Smooth muscle cell (in vitro differentiated cells): ENCODE measurements around the gene ESYT1. TPM values are rescaled to one million over a fixed set of nuclear protein-coding genes. Genes with fewer than 3 reads are reported as not detected.

Source experiments
- DNase-seq: peaks from one replicate; lab custom pipeline; 2025; ENCODE audit not compliant: unreplicated experiment; lab: John Stamatoyannopoulos, UW
- H2AFZ ChIP-seq: fragments of 200-600 bp; sonication (generic); 2 replicates; pipeline ENCODE4 v1.6.0; 2016; ENCODE audit warnings: antibody characterized with exemption, low read depth, mild to moderate bottlenecking
- H3F3A ChIP-seq: fragments of 200-600 bp; sonication (generic); 2 replicates; pipeline ENCODE4 v1.6.0; 2017; ENCODE audit warnings: antibody characterized with exemption, low read depth
- H3K27ac ChIP-seq: fragments of 200-600 bp; sonication (generic); 2 replicates; pipeline ENCODE4 v1.5.1; 2016; ENCODE audit warnings: low read depth, mild to moderate bottlenecking
- H3K27me3 ChIP-seq: fragments of 200-600 bp; sonication (generic); 2 replicates; pipeline ENCODE4 v1.6.1; 2016; ENCODE audit warnings: low read depth, mild to moderate bottlenecking
- H3K36me3 ChIP-seq: fragments of 200-600 bp; sonication (generic); 2 replicates; pipeline ENCODE4 v1.5.1; 2016; ENCODE audit warnings: low read depth
- H3K4me1 ChIP-seq: fragments of 200-600 bp; sonication (generic); 2 replicates; pipeline ENCODE4 v1.5.1; 2016; ENCODE audit warnings: low read depth
- H3K4me2 ChIP-seq: fragments of 200-600 bp; sonication (generic); 2 replicates; pipeline ENCODE4 v1.6.0; 2016; ENCODE audit warnings: mild to moderate bottlenecking
- H3K4me3 ChIP-seq: fragments of 200-600 bp; sonication (generic); 2 replicates; pipeline ENCODE4 v1.5.1; 2016; ENCODE audit warnings: mild to moderate bottlenecking
- H3K79me2 ChIP-seq: fragments of 200-600 bp; sonication (generic); 2 replicates; pipeline ENCODE4 v1.6.0; 2016; ENCODE audit warnings: low read depth, mild to moderate bottlenecking
- H3K9ac ChIP-seq: fragments of 200-600 bp; sonication (generic); 2 replicates; pipeline ENCODE4 v1.6.0; 2016; ENCODE audit warnings: low read depth
- H3K9me3 ChIP-seq: fragments of 200-600 bp; sonication (generic); replicated peaks from 2 replicates; pipeline ENCODE4 v1.5.1; 2016; ENCODE audit warnings: low read depth
- H4K20me1 ChIP-seq: fragments of 200-600 bp; sonication (generic); 2 replicates; pipeline ENCODE4 v1.6.0; 2016; ENCODE audit warnings: low read depth
- CTCF ChIP-seq: fragments of 200-600 bp; sonication (generic); IDR thresholded peaks from 2 replicates; pipeline ENCODE4 v1.5.1; 2017; ENCODE audit warnings: borderline replicate concordance, mild to moderate bottlenecking, antibody characterized with exemption; ENCODE audit not compliant: insufficient read depth, poor library complexity, severe bottlenecking
- WGBS: methylation state at CpG from one replicate; pipeline ENCODE4 v1.1.7; 2016; ENCODE audit warnings: low lambda C conversion rate; 5-methylcytosine and 5-hydroxymethylcytosine counted together
- polyA plus RNA-seq: library from polyadenylated mRNA; unstranded; fragments of >200 nt; fragmentation: Nextera tagmentation; extraction: Ambion mirVana; gene quantifications from 2 replicates; pipeline ENCODE4 v1.2.1, GENCODE V29; 2016
- total RNA-seq: library from RNA; depleted of rRNA; stranded (reverse); fragments of >200 nt; gene quantifications from 2 replicates; pipeline ENCODE4 v1.2.3, GENCODE V29; 2014

ESYT1 gene
- total and polyA plus RNA-seq, 2 experiments from 2014 or later: 69.5 to 76.0 TPM

GRCh38 chr12:56086608-56087007 is 41.5 kb upstream of the ESYT1 start:
- Histone ChIP-seq H3K36me3 (no peaks in the 10 kb centered on the region), H3K27me3 (no peaks in the 10 kb centered on the region), H3K4me3 (no peak overlapping the region), H3K9ac (no peak overlapping the region), H2AFZ (no peak overlapping the region), H3K79me2 (no peaks in the 10 kb centered on the region), H3K4me1 (no peaks in the 10 kb centered on the region), H3K27ac (no peak overlapping the region), H3K4me2 (no peak overlapping the region), H4K20me1 (no peaks in the 10 kb centered on the region), H3K9me3 (no peaks in the 10 kb centered on the region), H3F3A (no peaks in the 10 kb centered on the region)
- 92% methylated on average over 6 of the region's 6 CpGs for WGBS
- no peak for TF ChIP-seq CTCF
- DNase-seq: no peak

- no peaks in the 10 kb centered on the region for H3K36me3 ChIP-seq
- H3K9ac ChIP-seq: no peak overlapping the region
- H3K4me2 ChIP-seq: no peak overlapping the region
- H3K79me2 ChIP-seq: no peaks in the 10 kb centered on the region
- no peaks in the 10 kb centered on the region for H3K4me1 ChIP-seq
- H3K9me3 ChIP-seq: no peaks in the 10 kb centered on the region
- no peak overlapping the region for H3K4me3 ChIP-seq
- no peak for TF ChIP-seq CTCF
- H3K27ac ChIP-seq: no peak overlapping the region
- DNase-seq: no peak
- 96% methylated on average over 6 of the region's 6 CpGs for WGBS
- H2AFZ ChIP-seq: no peak overlapping the region
- H4K20me1 ChIP-seq: no peaks in the 10 kb centered on the region
- no peaks in the 10 kb centered on the region for H3K27me3 ChIP-seq
- no peaks in the 10 kb centered on the region for H3F3A ChIP-seq
Measured at GRCh38 chr12:56087220-56087619, 40.8 kb upstream of the ESYT1 start.

GRCh38 chr12:56097738-56098137 is 30.3 kb upstream of the ESYT1 start:
- Histone ChIP-seq H3K27ac (no peak overlapping the region), H3K79me2 (no peaks in the 10 kb centered on the region), H3K9me3 (no peaks in the 10 kb centered on the region), H3K4me3 (no peak overlapping the region), H3K36me3 (no peaks in the 10 kb centered on the region), H3F3A (no peaks in the 10 kb centered on the region), H3K4me1 (no peaks in the 10 kb centered on the region), H3K27me3 (peaks cover 5% of the 10 kb centered on the region), H3K9ac (no peak overlapping the region), H2AFZ (no peak overlapping the region), H4K20me1 (no peaks in the 10 kb centered on the region), H3K4me2 (no peak overlapping the region)
- no peak for DNase-seq
- WGBS: 95% methylated on average over 6 of the region's 6 CpGs
- no peak for TF ChIP-seq CTCF

GRCh38 chr12:56098592-56098991 is 29.5 kb upstream of the ESYT1 start:
- no peaks in the 10 kb centered on the region for H3K9me3 ChIP-seq
- H3K79me2 ChIP-seq: no peaks in the 10 kb centered on the region
- no peaks in the 10 kb centered on the region for H3F3A ChIP-seq
- no peak overlapping the region for H2AFZ ChIP-seq
- no peaks in the 10 kb centered on the region for H3K36me3 ChIP-seq
- no peak for DNase-seq
- no peak overlapping the region for H3K4me3 ChIP-seq
- peaks cover 5% of the 10 kb centered on the region for H3K4me1 ChIP-seq
- no peak overlapping the region for H3K27ac ChIP-seq
- no peaks in the 10 kb centered on the region for H4K20me1 ChIP-seq
- no peak overlapping the region for H3K4me2 ChIP-seq
- H3K9ac ChIP-seq: no peak overlapping the region
- WGBS: 92% methylated on average over 3 of the region's 3 CpGs
- no peak for TF ChIP-seq CTCF
- peaks cover 5% of the 10 kb centered on the region for H3K27me3 ChIP-seq
